Cardiac fibroblast (primary cell): ENCODE results near the gene ZNF575.
A peak's percentile ranks its signal among the peaks of the same experiment; 100 is the strongest.

ENCODE experiments used
- DNase-seq, 2 donors: peaks; one replicate each; pipeline versions ENCODE4 v3.0.0 to v3.0.0-alpha.2; 2010; ENCODE audit warnings: low read depth in 2 of 2
- H3K4me3 ChIP-seq, 2 donors: replicated peaks in 1 of 2; 1 replicate in 1 of 2; 2 replicates in 1 of 2; pipeline ENCODE4 v1.5.1; 2011; ENCODE audit warnings: low read depth in 2 of 2, low read length in 2 of 2, mild to moderate bottlenecking in 2 of 2, moderate library complexity in 1 of 2
- TF ChIP-seq, protein P1 (sequence below): IDR thresholded peaks from one replicate; pipeline ENCODE4 v1.5.1; 2011; ENCODE audit warnings: low read depth, mild to moderate bottlenecking, low read length, inconsistent platforms

Gene ZNF575

GRCh38 chr19:43564800-43565199, 31.8 kb downstream of the ZNF575 start:
- DNase-seq, result peak in 1 of 2 donors; percentile 15
- TF ChIP-seq, protein P1, sequence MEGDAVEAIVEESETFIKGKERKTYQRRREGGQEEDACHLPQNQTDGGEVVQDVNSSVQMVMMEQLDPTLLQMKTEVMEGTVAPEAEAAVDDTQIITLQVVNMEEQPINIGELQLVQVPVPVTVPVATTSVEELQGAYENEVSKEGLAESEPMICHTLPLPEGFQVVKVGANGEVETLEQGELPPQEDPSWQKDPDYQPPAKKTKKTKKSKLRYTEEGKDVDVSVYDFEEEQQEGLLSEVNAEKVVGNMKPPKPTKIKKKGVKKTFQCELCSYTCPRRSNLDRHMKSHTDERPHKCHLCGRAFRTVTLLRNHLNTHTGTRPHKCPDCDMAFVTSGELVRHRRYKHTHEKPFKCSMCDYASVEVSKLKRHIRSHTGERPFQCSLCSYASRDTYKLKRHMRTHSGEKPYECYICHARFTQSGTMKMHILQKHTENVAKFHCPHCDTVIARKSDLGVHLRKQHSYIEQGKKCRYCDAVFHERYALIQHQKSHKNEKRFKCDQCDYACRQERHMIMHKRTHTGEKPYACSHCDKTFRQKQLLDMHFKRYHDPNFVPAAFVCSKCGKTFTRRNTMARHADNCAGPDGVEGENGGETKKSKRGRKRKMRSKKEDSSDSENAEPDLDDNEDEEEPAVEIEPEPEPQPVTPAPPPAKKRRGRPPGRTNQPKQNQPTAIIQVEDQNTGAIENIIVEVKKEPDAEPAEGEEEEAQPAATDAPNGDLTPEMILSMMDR, result no peak
- no peak overlapping the region for H3K4me3 ChIP-seq

- H3K4me3 ChIP-seq, result no peak overlapping the region
- TF ChIP-seq, protein P1, result no peak
- no peak for DNase-seq
Observed at GRCh38 chr19:43569657-43570056, 36.7 kb downstream of the ZNF575 start.

GRCh38 chr19:43570174-43570791, 37.3 kb downstream of the ZNF575 start:
- no peak overlapping the region for H3K4me3 ChIP-seq
- TF ChIP-seq, protein P1, result no peak
- no peak for DNase-seq

DNA sequence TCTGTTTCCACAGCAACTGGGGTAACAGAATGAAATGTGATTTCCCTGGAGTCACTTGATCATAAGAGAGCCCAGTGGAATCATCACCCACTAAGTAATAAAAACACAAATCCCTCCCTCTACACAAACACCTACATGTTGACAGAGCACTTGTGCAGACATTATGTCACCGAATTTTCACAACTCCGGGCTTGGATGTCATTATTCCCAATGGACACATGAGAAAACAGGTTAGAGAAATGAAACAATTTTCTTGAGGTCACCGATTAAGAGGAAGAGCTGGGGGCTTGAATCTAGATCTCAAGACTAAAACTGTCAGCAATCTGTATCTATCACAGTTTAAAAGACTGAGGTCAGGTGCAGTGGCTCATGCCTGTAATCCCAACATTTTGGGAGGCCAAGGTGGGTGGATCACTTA, 39.2 kb downstream of the ZNF575 start:
- no peak for DNase-seq
- TF ChIP-seq, protein P1, result no peak
- H3K4me3 ChIP-seq, result no peak overlapping the region

GRCh38 chr19:43574424-43575155, 41.6 kb downstream of the ZNF575 start:
- peak; percentile 21 to 57 for DNase-seq
- TF ChIP-seq, protein P1, result no peak
- H3K4me3 ChIP-seq, result peak overlapping the region; percentile 83 to 90

GRCh38 chr19:43575156-43575950, 42.4 kb downstream of the ZNF575 start, which contains the start of the genes PINLYP and XRCC1:
Gene PINLYP, plus strand, starts transcription at chr19:43575801. Its CDS starts 1,391 bp downstream, at chr19:43577192.
Gene XRCC1, minus strand, starts transcription at chr19:43575527. Its CDS starts 69 bp downstream, at chr19:43575458.
- H3K4me3 ChIP-seq, result peak within 1 kb of the TSS; percentile 83 to 90
- DNase-seq, result peak; percentile 99
- TF ChIP-seq, protein P1, result no peak
